SIG-M5 treated with dmso at 0.1 percent for 504 hours (cell line): Measurements from ENCODE around the gene CTSL.
A peak's percentile ranks its signal among the peaks of the same experiment; 100 is the strongest.
"Not testable (repeated sequence)": the region's sequence is repeated elsewhere in the genome, so short reads cannot be mapped to it uniquely, and the experiment has no call there.

ENCODE experiments used
- DNase-seq: peaks from one replicate; lab custom pipeline; 2025; ENCODE audit not compliant: unreplicated experiment; lab: John Stamatoyannopoulos, UW

Gene CTSL

DNA sequence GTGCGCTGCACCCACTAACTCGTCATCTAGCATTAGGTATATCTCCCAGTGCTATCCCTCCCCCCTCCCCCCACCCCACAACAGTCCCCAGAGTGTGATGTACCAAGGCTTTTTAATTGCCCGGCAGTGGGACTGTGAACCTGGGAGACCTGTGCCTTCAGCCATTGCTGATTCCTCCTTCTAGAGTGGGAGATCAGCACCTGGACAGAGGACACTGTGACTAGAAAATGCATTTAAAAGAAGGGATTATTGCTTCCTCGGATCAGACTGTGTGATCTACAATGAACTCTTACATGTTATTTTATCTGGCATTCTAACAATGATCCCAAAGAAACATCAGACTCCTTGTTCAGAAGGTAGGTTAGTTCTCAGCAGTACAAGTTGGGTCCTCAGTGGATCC, 25.9 kb downstream of the CTSL start:
- no peak for DNase-seq

- DNase-seq: no peak
These were observed 27.4 kb downstream of the CTSL start for GRCh38 chr9:87753313-87753712.

DNA sequence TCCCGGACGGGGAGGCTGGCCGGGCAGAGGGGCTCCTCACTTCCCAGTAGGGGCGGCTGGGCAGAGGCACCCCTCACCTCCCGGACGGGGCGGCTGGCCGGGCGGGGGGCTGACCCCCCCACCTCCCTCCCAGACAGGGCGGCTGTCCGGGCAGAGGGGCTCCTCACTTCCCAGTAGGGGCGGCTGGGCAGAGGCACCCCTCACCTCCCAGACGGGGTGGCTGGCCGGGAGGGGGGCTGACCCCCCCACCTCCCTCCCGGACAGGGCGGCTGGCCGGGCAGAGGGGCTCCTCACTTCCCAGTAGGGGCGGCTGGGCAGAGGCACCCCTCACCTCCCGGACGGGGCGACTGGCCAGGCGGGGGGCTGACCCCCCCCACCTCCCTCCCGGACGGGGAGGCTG, 32.4 kb downstream of the CTSL start:
- DNase-seq: not testable (repeated sequence)

- DNase-seq: not testable (repeated sequence)
These were observed 34.1 kb downstream of the CTSL start for GRCh38 chr9:87759980-87760379.

- no peak for DNase-seq
These were observed 34.6 kb downstream of the CTSL start for GRCh38 chr9:87760529-87760928.

GRCh38 chr9:87763286-87763685, 37.4 kb downstream of the CTSL start:
- DNase-seq: no peak

GRCh38 chr9:87765521-87765920, 39.6 kb downstream of the CTSL start:
- DNase-seq: no peak

- DNase-seq: peak; percentile 71
These were observed 40.8 kb downstream of the CTSL start for GRCh38 chr9:87766697-87767096.

DNA sequence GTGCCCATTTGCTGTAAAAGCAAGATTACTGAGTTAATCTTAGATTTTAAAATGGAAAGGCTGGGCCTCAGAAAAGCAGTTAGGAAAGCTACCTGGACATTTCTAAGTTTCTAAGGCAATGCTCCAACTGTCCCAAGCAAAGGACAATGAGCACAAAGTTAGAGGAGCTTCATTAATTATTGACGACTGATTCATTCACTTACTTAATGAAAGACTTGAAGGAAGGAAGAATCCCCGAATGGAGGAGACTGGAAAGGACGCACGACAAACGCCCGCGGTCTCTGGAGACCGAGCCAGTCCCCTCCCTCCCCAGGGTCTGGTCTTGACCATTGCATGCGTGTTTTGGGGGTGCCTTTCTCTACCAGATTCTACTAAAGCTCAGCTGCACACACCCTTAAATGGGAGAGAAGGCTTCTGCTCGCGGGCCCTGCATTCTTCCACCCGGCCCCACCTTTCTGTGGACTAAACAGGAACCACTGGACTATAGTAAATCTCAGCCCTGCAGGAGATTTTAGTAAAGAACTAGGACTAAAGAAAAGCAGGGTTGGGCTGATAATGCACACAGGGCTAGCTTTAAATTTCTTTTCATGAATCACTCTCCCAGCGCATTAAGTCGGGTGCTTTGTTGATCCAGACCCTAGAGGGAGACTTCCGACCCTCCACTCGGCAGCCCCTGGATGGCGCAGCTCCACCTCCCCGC, 44.8 kb downstream of the CTSL start:
- DNase-seq: no peak

DNA sequence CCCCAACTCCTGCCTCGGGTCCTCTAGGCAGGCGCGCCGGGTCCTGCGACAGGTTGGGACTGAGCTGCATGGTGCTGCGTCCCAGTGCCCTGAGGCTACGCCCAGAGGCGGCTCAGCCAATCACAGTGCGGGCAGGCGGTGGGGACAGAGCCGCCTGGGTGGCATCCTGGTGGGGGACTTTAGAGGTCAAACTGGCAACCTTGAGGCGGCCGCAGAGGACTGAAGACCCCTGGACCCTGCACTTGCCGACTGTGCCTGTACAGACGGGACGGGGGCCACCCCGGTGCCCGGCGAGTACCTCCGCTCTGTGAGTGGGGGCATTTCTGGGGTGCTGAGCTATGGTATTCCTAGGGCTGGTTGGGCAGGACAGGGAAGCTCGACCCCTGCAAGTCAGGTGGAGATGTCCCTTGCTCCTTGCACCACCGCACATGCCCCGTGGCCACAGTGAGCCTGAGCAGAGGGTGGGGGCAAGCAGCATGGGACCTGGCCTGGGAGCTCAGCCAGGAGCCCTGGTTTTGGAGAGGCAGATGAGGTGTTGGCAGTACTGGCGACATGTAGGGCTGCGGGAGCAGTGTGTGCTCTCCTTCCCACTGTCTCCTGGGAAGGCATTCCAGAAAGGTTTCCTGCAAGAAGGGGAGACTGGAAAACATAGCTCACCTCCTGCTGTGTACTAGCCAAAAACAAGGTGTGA, 45.5 kb downstream of the CTSL start:
- DNase-seq: no peak

DNA sequence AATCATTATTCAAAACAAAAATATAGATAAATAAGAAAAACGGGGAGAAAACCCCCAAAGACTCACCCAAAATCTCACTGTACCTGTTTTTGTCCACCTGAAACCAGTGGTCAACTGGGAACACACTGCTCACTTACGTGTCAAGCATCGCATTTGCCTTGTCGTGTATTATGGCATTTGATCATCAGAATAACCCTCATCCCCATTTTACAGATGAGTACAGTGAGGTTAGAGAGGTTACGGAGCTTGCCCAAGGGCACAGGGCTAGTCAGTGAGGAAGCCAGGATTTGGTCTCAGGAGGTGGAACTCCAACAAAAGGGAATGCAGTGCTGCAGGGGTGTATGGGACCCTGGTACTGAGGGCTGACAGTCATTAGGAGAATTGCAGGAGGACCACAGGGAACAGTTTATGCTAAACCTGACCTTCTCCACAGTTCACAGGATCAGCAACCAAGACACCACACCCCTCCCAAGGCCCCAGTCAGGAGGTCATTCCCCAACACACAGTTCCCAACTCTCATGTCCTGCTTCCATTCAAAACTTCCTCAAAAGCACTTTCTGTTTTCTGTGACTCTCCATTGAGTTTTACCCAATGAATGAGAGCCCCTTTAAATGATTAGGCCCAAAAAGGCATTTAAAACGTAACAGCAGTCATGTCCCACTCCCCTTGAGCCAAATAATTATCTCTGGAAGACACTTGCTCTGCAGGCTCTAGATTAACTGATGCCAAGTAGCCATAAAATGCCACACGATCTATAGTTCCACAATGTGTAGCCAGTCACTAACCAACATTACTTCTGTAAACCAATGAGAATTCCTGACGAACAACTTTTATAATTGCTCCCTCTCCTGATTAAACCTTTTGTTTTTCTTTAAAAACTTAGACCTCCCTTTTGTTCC, 50.8 kb downstream of the CTSL start:
- DNase-seq: no peak

GRCh38 chr9:87778996-87779395, 53.1 kb downstream of the CTSL start:
- DNase-seq: no peak
